Right lobe of liver (tissue), 4 donors: ENCODE measurements around the gene VGLL4.

ENCODE experiments used
- CTCF ChIP-seq, 4 donors: fragments of 200-600 bp in 3 of 4; fragments of 450-650 bp in 1 of 4; IDR thresholded peaks; one replicate each; pipeline versions ENCODE4 v1.5.1 to v1.8.0; 2016 to 2022; ENCODE audit warnings: antibody characterized with exemption in 4 of 4, mild to moderate bottlenecking in 2 of 4
- POLR2A ChIP-seq: fragments of 450-650 bp; IDR thresholded peaks from one replicate; pipeline ENCODE4 v1.6.1; 2017; ENCODE audit warnings: antibody characterized with exemption, mild to moderate bottlenecking
- donor health status: DM: no; HTN: no; CAD: no.
- donor health status: DM: no; HTN: no; CAD: no.
- donor health status: DM: no; HTN: yes; CAD: no.

GRCh38 chr3:11538581-11538980, 105.1 kb downstream of the VGLL4 start:
- no peak for TF ChIP-seq CTCF (IDR thresholded peaks at IDR 0.05)
- no peak for TF ChIP-seq POLR2A
